PC-3 (cell line): ENCODE data around the gene ZMYM4. TPM values are rescaled to one million over a fixed set of nuclear protein-coding genes. Genes with fewer than 3 reads are reported as not detected.

ENCODE experiments used
- ATAC-seq: fragments of 200-7000 bp; cut with Tn5 transposase; 2 replicates; pipeline ENCODE4 v1.9.1; 2020; ENCODE audit warnings: mild to moderate bottlenecking, moderate library complexity
- BruUV-seq: library from RNA; stranded (reverse); fragments of 400-500 nt; replicated peaks from 2 replicates; lab custom pipeline; 2021; lab: Mats Ljungman, UMichigan
- CTCF ChIA-PET: fragments of 300-600 bp; sonication (Branson Sonifier 250); formaldehyde crosslinking; loops from one replicate; lab custom pipeline; 2022; ENCODE audit warnings: antibody characterized with exemption; lab: Charles Lee
- POLR2A ChIA-PET: fragments of 300-600 bp; sonication (Branson Sonifier 250); formaldehyde crosslinking; loops from one replicate; lab custom pipeline; 2022; ENCODE audit warnings: antibody characterized with exemption; ENCODE audit not compliant: unreplicated experiment; lab: Charles Lee
- DNase-seq: peaks from one replicate; pipeline ENCODE4 v3.0.0-alpha.2; 2015
- H2AFZ ChIP-seq: fragments of 300-600 bp; sonication (generic); 2 replicates; pipeline ENCODE4 v1.6.0; 2016; ENCODE audit warnings: antibody characterized with exemption, low read length
- H3F3A ChIP-seq: fragments of 300-600 bp; sonication (generic); one replicate; pipeline ENCODE4 v1.6.0; 2017; ENCODE audit warnings: antibody characterized with exemption, low read length, control low read depth, mild to moderate bottlenecking; ENCODE audit not compliant: unreplicated experiment
- H3K27ac ChIP-seq: fragments of 300-600 bp; sonication (generic); 2 replicates; pipeline ENCODE4 v1.5.1; 2016; ENCODE audit warnings: mild to moderate bottlenecking, low read length
- H3K27me3 ChIP-seq: fragments of 300-600 bp; sonication (generic); 2 replicates; pipeline ENCODE4 v1.6.1; 2016; ENCODE audit warnings: low read length, mixed read lengths
- H3K36me3 ChIP-seq: fragments of 300-600 bp; sonication (generic); 2 replicates; pipeline ENCODE4 v1.6.1; 2016; ENCODE audit warnings: low read depth, mixed run types, low read length, mixed read lengths
- H3K4me1 ChIP-seq: fragments of 300-600 bp; sonication (generic); 2 replicates; pipeline ENCODE4 v1.5.1; 2016; ENCODE audit warnings: low read length; ENCODE audit not compliant: insufficient read depth
- H3K4me2 ChIP-seq: fragments of 300-600 bp; sonication (generic); 2 replicates; pipeline ENCODE4 v1.6.0; 2016; ENCODE audit warnings: low read length
- H3K4me3 ChIP-seq: fragments of 300-600 bp; sonication (generic); 2 replicates; pipeline ENCODE4 v1.5.1; 2016; ENCODE audit warnings: mild to moderate bottlenecking, low read length, mixed read lengths
- H3K79me2 ChIP-seq: fragments of 300-600 bp; sonication (generic); 2 replicates; pipeline ENCODE4 v1.6.1; 2017; ENCODE audit warnings: low read length, mixed read lengths
- H3K9ac ChIP-seq: fragments of 300-600 bp; sonication (generic); 2 replicates; pipeline ENCODE4 v1.6.0; 2016; ENCODE audit warnings: mild to moderate bottlenecking, low read length
- H3K9me2 ChIP-seq: fragments of 300-600 bp; sonication (generic); replicated peaks from 2 replicates; pipeline ENCODE4 v1.6.1; 2016; ENCODE audit warnings: mixed run types, low read length, mixed read lengths
- H3K9me3 ChIP-seq: fragments of 300-600 bp; sonication (generic); 2 replicates; pipeline ENCODE4 v1.6.1; 2016; ENCODE audit warnings: low read length, mixed read lengths
- H4K20me1 ChIP-seq: fragments of 300-600 bp; sonication (generic); 2 replicates; pipeline ENCODE4 v1.6.1; 2016; ENCODE audit warnings: low read length, mixed read lengths
- CTCF ChIP-seq: fragments of 300-600 bp; sonication (generic); conservative IDR thresholded peaks from 2 replicates; pipeline ENCODE4 v1.5.1; 2017; ENCODE audit warnings: antibody characterized with exemption, low read depth, mild to moderate bottlenecking, low read length
- EZH2 ChIP-seq: fragments of 300-600 bp; sonication (generic); IDR thresholded peaks from one replicate; pipeline ENCODE4 v1.6.1; 2017; ENCODE audit warnings: antibody characterized with exemption, mild to moderate bottlenecking, low read length; ENCODE audit not compliant: unreplicated experiment
- EZH2phosphoT487 ChIP-seq: fragments of 300-600 bp; sonication (generic); IDR thresholded peaks from 2 replicates; pipeline ENCODE4 v1.6.1; 2018; ENCODE audit warnings: mild to moderate bottlenecking, antibody characterized with exemption, low read length, borderline replicate concordance
- intact Hi-C: fragments of 100-400 bp; cut with micrococcal nuclease; formaldehyde crosslinking; loops from 2 replicates; pipeline ENCODE4 v1.9.0; 2023
- total RNA-seq: library from RNA; depleted of rRNA; stranded (reverse); fragments of >200 nt; gene quantifications from 2 replicates; pipeline ENCODE4 v1.2.3, GENCODE V29; 2014

ZMYM4 gene
- total RNA-seq, 1 experiment from 2014 or later: 28.5 TPM

DNA sequence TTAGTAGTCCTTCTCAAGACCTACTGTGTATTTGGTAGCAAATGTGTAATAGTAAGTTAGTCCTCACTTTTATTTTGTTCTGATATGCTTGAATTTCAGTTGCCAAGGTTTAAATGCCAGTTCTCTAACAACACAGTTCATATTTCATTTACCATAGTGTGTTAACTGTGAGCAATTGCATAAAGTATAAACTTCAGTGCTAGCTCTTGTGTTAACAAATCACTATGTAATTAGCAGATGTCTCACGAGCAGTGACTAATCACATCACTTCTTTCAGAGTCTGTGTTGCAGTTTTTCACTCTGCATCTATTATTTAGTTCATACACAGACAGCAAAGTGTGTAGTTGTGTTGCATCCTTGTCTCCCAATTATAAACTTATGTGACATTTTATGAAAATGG lies 47.8 kb downstream of the ZMYM4 start:
- ChIA-PET CTCF (no interaction called here), POLR2A (no interaction called here)
- no TSS peak for BruUV-seq
- intact Hi-C loops: no loop called here
- H3K4me3 ChIP-seq: no peak overlapping the region
- peaks cover 11% of the 10 kb centered on the region; the same call in 1 of the 2 replicates for H3K79me2 ChIP-seq
- H3K9me3 ChIP-seq: no peaks in the 10 kb centered on the region
- H3K4me2 ChIP-seq: no peak overlapping the region
- no peaks in the 10 kb centered on the region for H3K4me1 ChIP-seq
- H3K9ac ChIP-seq: no peak overlapping the region
- no peak for TF ChIP-seq EZH2phosphoT487
- no peak for TF ChIP-seq CTCF
- TF ChIP-seq EZH2: no peak
- H3K27me3 ChIP-seq: no peaks in the 10 kb centered on the region
- H3F3A ChIP-seq: no peaks in the 10 kb centered on the region
- no peak overlapping the region for H3K27ac ChIP-seq
- ATAC-seq (no peak), DNase-seq (no peak)
- H4K20me1 ChIP-seq: no peaks in the 10 kb centered on the region
- no peaks in the 10 kb centered on the region for H3K36me3 ChIP-seq
- no peaks in the 10 kb centered on the region for H3K9me2 ChIP-seq
- H2AFZ ChIP-seq: no peak overlapping the region

GRCh38 chr1:35319988-35320713 lies 51.6 kb downstream of the ZMYM4 start:
- CTCF ChIA-PET: no interaction called here

More at GRCh38 chr1:35319988-35320713, 51.6 kb downstream of the ZMYM4 start:
- no peaks in the 10 kb centered on the region for H3K9me3 ChIP-seq
- H3K4me3 ChIP-seq: no peak overlapping the region
- ATAC-seq (no peak), DNase-seq (no peak)
- H3K4me2 ChIP-seq: no peak overlapping the region
- POLR2A ChIA-PET: no interaction called here
- H3K79me2 ChIP-seq: peaks cover 16% of the 10 kb centered on the region
- H3K9me2 ChIP-seq: no peaks in the 10 kb centered on the region
- no peaks in the 10 kb centered on the region for H3K4me1 ChIP-seq
- no peaks in the 10 kb centered on the region for H4K20me1 ChIP-seq
- no peaks in the 10 kb centered on the region for H3K36me3 ChIP-seq
- no peaks in the 10 kb centered on the region for H3F3A ChIP-seq
- no peak overlapping the region for H3K27ac ChIP-seq
- H2AFZ ChIP-seq: no peak overlapping the region
- H3K9ac ChIP-seq: no peak overlapping the region
- no peaks in the 10 kb centered on the region for H3K27me3 ChIP-seq
- BruUV-seq: no TSS peak
- TF ChIP-seq EZH2: no peak
- TF ChIP-seq EZH2phosphoT487: no peak
- TF ChIP-seq CTCF: no peak
- intact Hi-C loops: no loop called here
